CD4-positive, alpha-beta memory T cell (primary cell): ENCODE data around the gene DENND2A. TPM values are rescaled to one million over a fixed set of nuclear protein-coding genes. Genes with fewer than 3 reads are reported as not detected.

Experiments
- polyA plus RNA-seq, 2 donors: library from polyadenylated mRNA; unstranded; fragments of 300-500 nt; fragmentation: Illumina TruSeq; gene quantifications; one replicate each; pipeline ENCODE4 v1.2.3, GENCODE V29; 2021
- total RNA-seq, 2 experiments: library from RNA; stranded (reverse); gene quantifications; one replicate each; pipeline ENCODE4 v1.2.3, GENCODE V29; 2021

Gene DENND2A
- total and polyA plus RNA-seq, 4 experiments from 2014 or later, result not detected

Other genes with a start within 250 kb of the DENND2A start
- 10 to 100 TPM; 32.5 to 42.5 TPM for gene SLC37A3, start 242.3 kb downstream of the DENND2A start, total RNA-seq
- gene SLC37A3, start 242.3 kb downstream of the DENND2A start, polyA plus RNA-seq, result 10 to 100 TPM; 15.0 to 24.0 TPM
- 1 to 10 TPM; 2.5 to 3.2 TPM for gene RAB19, start 236.8 kb downstream of the DENND2A start, total RNA-seq
- 1 to 10 TPM; 1.6 to 2.1 TPM for gene RAB19, start 236.8 kb downstream of the DENND2A start, polyA plus RNA-seq
- gene MKRN1, start 161.3 kb downstream of the DENND2A start, total RNA-seq, result 100 to 1,000 TPM; 140 to 156 TPM
- 100 to 1,000 TPM; 131 to 146 TPM for gene MKRN1, start 161.3 kb downstream of the DENND2A start, polyA plus RNA-seq
- 10 to 100 TPM; 18.6 to 19.2 TPM for gene ADCK2, start 32.1 kb upstream of the DENND2A start, total RNA-seq
- gene ADCK2, start 32.1 kb upstream of the DENND2A start, polyA plus RNA-seq, result 10 to 100 TPM; 24.9 to 36.0 TPM
- gene NDUFB2, start 55.9 kb upstream of the DENND2A start, total RNA-seq, result 10 to 100 TPM; 94.4 to 98.6 TPM
- 100 to 1,000 TPM; 410 to 639 TPM for gene NDUFB2, start 55.9 kb upstream of the DENND2A start, polyA plus RNA-seq